RWPE2 (cell line): Measurements from ENCODE around the gene PHACTR1.

ENCODE experiments used
- ATAC-seq: fragments of 200-7000 bp; cut with Tn5 transposase; 3 replicates; pipeline ENCODE4 v1.9.1; 2021; ENCODE audit warnings: low read depth
- DNase-seq: peaks from one replicate; pipeline ENCODE4 v3.0.0-alpha.2; 2020; ENCODE audit warnings: low spot score
- H3K27ac ChIP-seq: fragments of 450-650 bp; 2 replicates; pipeline ENCODE4 v1.5.1; 2017; ENCODE audit warnings: mild to moderate bottlenecking; ENCODE audit not compliant: poor library complexity, severe bottlenecking
- H3K27me3 ChIP-seq: fragments of 250-450 bp; sonication (Bioruptor Pico); 2 replicates; pipeline ENCODE4 v1.5.1; 2021; ENCODE audit warnings: mild to moderate bottlenecking, moderate library complexity; ENCODE audit not compliant: insufficient read depth, poor library complexity, severe bottlenecking
- H3K36me3 ChIP-seq: fragments of 250-450 bp; sonication (Bioruptor Pico); 2 replicates; pipeline ENCODE4 v1.5.1; 2020; ENCODE audit warnings: low read depth, mild to moderate bottlenecking, moderate library complexity
- H3K4me1 ChIP-seq: fragments of 250-450 bp; sonication (Bioruptor Pico); 2 replicates; pipeline ENCODE4 v1.5.1; 2021; ENCODE audit warnings: mild to moderate bottlenecking, moderate library complexity; ENCODE audit not compliant: insufficient read depth, poor library complexity, severe bottlenecking
- H3K4me3 ChIP-seq: fragments of 250-450 bp; sonication (Bioruptor Pico); 2 replicates; pipeline ENCODE4 v1.5.1; 2021; ENCODE audit warnings: mild to moderate bottlenecking, moderate library complexity; ENCODE audit not compliant: severe bottlenecking
- H3K9me3 ChIP-seq: fragments of 250-450 bp; sonication (Bioruptor Pico); 2 replicates; pipeline ENCODE4 v1.5.1; 2021; ENCODE audit warnings: mild to moderate bottlenecking, moderate library complexity; ENCODE audit not compliant: severe bottlenecking
- TF ChIP-seq, protein P1 (sequence below): fragments of 450-650 bp; IDR thresholded peaks from one replicate; pipeline ENCODE4 v1.5.1; 2017; ENCODE audit warnings: mild to moderate bottlenecking, moderate library complexity; ENCODE audit not compliant: poor library complexity, severe bottlenecking

The PHACTR1 gene

DNA sequence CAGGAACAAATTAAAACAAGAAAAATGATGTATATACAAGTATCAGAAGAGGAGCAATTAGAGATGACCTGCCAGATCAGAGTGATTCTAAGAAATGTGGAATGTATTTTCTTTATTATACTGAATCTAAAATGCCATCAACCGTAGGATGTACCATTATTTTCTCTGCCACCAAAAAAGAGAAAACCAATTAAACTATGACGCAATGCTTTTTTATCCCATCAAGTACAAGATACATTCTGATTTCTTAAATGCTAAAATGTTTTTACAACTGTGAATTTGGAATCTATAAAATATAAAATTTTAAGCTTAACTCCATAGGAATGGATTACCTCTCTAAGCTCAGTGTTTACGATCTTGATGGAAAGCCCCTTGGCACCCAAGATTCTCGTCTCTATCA lies 85.9 kb downstream of the PHACTR1 start:
- TF ChIP-seq, protein P1, sequence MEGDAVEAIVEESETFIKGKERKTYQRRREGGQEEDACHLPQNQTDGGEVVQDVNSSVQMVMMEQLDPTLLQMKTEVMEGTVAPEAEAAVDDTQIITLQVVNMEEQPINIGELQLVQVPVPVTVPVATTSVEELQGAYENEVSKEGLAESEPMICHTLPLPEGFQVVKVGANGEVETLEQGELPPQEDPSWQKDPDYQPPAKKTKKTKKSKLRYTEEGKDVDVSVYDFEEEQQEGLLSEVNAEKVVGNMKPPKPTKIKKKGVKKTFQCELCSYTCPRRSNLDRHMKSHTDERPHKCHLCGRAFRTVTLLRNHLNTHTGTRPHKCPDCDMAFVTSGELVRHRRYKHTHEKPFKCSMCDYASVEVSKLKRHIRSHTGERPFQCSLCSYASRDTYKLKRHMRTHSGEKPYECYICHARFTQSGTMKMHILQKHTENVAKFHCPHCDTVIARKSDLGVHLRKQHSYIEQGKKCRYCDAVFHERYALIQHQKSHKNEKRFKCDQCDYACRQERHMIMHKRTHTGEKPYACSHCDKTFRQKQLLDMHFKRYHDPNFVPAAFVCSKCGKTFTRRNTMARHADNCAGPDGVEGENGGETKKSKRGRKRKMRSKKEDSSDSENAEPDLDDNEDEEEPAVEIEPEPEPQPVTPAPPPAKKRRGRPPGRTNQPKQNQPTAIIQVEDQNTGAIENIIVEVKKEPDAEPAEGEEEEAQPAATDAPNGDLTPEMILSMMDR: no peak
- Histone ChIP-seq H3K4me3 (no peak overlapping the region), H3K27me3 (peaks cover 2% of the 10 kb centered on the region), H3K36me3 (no peaks in the 10 kb centered on the region), H3K9me3 (no peaks in the 10 kb centered on the region), H3K27ac (no peak overlapping the region), H3K4me1 (no peaks in the 10 kb centered on the region)
- no peak for DNase-seq
- no peak for ATAC-seq

DNA sequence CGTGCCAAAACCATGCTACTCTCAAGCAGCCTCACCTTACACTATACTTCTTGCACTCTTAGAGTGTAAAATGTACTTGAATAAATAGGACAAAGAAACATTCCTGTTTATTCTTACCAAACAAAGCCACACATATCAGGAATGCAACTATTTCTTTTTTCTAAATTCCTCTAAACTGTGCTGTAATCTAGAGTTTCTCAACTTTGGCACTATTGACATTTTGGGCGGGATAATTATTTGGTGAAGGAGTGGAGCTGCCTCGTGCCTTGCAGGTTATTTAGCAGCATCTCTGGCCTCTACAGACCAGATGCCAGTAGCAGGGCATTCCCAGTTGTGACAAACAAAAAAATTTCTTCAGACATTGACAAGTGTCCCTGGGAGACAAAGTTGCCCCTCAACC lies 86.9 kb downstream of the PHACTR1 start:
- TF ChIP-seq, protein P1: no peak
- no peak for DNase-seq
- no peak overlapping the region for H3K27ac ChIP-seq
- no peak for ATAC-seq
- H3K36me3 ChIP-seq: no peaks in the 10 kb centered on the region
- H3K27me3 ChIP-seq: peaks cover 2% of the 10 kb centered on the region
- H3K4me1 ChIP-seq: no peaks in the 10 kb centered on the region
- H3K4me3 ChIP-seq: no peak overlapping the region
- H3K9me3 ChIP-seq: no peaks in the 10 kb centered on the region

DNA sequence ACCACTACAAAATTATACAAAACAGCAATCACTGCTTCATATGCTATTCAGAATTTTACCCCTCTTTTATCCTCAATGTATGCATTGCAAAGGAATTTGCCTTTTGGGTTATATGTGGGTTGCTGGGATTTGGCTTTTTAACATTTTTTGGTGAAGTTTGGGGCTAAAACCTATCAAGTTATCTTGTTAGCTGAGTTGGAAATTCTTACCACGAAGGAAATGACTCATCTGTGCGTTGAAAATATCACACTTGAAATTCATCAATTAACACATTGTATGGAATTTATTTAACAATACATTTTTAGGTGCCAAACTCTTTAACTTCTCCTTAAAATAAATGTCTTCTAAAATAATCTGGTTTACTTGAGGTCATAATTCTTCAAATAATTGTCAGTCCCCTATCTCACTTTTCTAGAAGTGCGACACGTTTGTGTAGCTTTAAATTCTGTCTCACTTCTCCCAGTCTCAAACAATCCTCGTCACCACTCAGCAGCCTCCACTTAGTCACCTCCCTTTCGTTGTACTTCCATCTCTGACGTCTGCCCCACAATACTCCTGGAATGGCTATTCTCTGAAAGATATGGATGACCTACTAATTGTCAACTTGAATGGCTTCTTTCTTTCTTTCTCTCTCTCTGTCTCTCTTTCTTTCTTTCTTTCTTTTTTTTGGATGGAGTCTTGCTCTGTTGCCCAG lies 88.5 kb downstream of the PHACTR1 start:
- no peaks in the 10 kb centered on the region for H3K4me1 ChIP-seq
- no peak overlapping the region for H3K27ac ChIP-seq
- H3K36me3 ChIP-seq: no peaks in the 10 kb centered on the region
- TF ChIP-seq, protein P1: no peak
- H3K27me3 ChIP-seq: peaks cover 3% of the 10 kb centered on the region
- H3K4me3 ChIP-seq: no peak overlapping the region
- DNase-seq (no peak), ATAC-seq (no peak)
- H3K9me3 ChIP-seq: no peaks in the 10 kb centered on the region

DNA sequence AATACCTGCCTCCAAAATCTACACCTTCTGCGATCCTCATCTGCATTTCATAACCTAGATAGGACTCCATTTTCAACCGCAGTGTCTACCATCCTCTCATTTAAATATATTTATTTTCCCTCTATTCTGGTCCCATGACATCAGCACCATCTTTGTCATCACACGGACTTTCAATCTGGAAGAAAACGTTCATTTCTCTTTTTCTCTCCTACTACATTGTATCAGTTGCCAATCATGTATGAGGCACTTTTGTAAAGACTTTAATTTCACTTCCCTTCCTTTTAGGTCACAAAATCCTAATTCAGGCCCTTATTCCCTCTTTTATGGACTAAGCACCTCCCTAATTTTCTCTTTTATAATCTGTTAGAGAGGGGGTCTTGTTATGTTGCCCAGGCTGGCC lies 89.6 kb downstream of the PHACTR1 start:
- H3K27ac ChIP-seq: no peak overlapping the region
- no peak overlapping the region for H3K4me3 ChIP-seq
- TF ChIP-seq, protein P1: no peak
- no peaks in the 10 kb centered on the region for H3K4me1 ChIP-seq
- H3K36me3 ChIP-seq: no peaks in the 10 kb centered on the region
- no peak for DNase-seq
- peaks cover 3% of the 10 kb centered on the region for H3K27me3 ChIP-seq
- no peaks in the 10 kb centered on the region for H3K9me3 ChIP-seq
- ATAC-seq: no peak

DNA sequence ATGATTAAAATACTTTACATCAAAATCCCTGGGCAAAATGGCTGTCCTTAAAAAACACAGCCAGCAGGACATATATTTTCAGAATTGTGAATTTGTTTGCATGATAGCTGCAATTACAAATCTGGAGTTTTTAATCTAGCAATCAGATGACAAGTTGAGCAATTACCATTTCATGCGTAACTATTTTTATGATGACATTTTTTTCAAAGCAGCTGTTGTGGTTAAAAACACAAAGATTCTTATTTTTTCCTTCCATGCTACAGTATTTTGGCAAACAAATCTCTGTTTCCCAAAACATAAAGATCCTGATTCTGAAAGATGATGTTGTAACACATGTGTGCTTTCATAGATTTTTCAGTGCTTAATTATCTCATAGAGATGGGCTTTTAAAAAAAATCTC lies 90.2 kb downstream of the PHACTR1 start:
- H3K9me3 ChIP-seq: no peaks in the 10 kb centered on the region
- no peaks in the 10 kb centered on the region for H3K4me1 ChIP-seq
- ATAC-seq: no peak
- DNase-seq: no peak
- H3K4me3 ChIP-seq: no peak overlapping the region
- peaks cover 3% of the 10 kb centered on the region for H3K27me3 ChIP-seq
- no peak overlapping the region for H3K27ac ChIP-seq
- no peaks in the 10 kb centered on the region for H3K36me3 ChIP-seq
- TF ChIP-seq, protein P1: no peak
